HG02943 (cell line): Measurements from ENCODE around the gene PPP2R1A.

Experiments used
- ATAC-seq: cut with Tn5 transposase; IDR thresholded peaks from one replicate; pipeline ENCODE4 v1.9.1; 2021; ENCODE audit warnings: mild to moderate bottlenecking, low read depth, moderate library complexity; ENCODE audit not compliant: unreplicated experiment

Gene PPP2R1A

GRCh38 chr19:52189735-52190486 lies at the start of gene PPP2R1A:
Gene PPP2R1A, plus strand, starts transcription at chr19:52190052. Its CDS starts 45 bp downstream, at chr19:52190097.
- peak; percentile 85 for ATAC-seq

- no peak for ATAC-seq
These were observed 48.6 kb upstream of the PPP2R1A start for GRCh38 chr19:52141203-52141602.

- ATAC-seq: no peak
These were observed 47.8 kb upstream of the PPP2R1A start for GRCh38 chr19:52142001-52142595.

- ATAC-seq: no peak
These were observed 41.6 kb upstream of the PPP2R1A start for GRCh38 chr19:52148256-52148655.

GRCh38 chr19:52155596-52156359 lies 34.1 kb upstream of the PPP2R1A start:
- no peak for ATAC-seq

GRCh38 chr19:52170304-52170703 lies 19.5 kb upstream of the PPP2R1A start:
- no peak for ATAC-seq

GRCh38 chr19:52170863-52171320 lies 19.0 kb upstream of the PPP2R1A start:
- no peak for ATAC-seq

GRCh38 chr19:52171321-52172169 lies 18.3 kb upstream of the PPP2R1A start, which contains the start of gene ZNF836:
Gene ZNF836, minus strand, starts transcription at chr19:52171621. Its CDS starts 3,549 bp downstream, at chr19:52168072.
- no peak for ATAC-seq

GRCh38 chr19:52172347-52172746 lies 17.5 kb upstream of the PPP2R1A start:
- no peak for ATAC-seq

- no peak for ATAC-seq
These were observed 13.3 kb upstream of the PPP2R1A start for GRCh38 chr19:52176574-52176973.

GRCh38 chr19:52187407-52187806 lies 2.4 kb upstream of the PPP2R1A start:
- ATAC-seq: no peak

- peak; percentile 9 for ATAC-seq
These were observed 774 bp upstream of the PPP2R1A start for GRCh38 chr19:52188822-52189734.

- ATAC-seq: no peak
These were observed 838 bp downstream of the PPP2R1A start for GRCh38 chr19:52190487-52191293.

- ATAC-seq: no peak
These were observed 1.5 kb downstream of the PPP2R1A start for GRCh38 chr19:52191389-52191788.

GRCh38 chr19:52191951-52192350 lies 2.1 kb downstream of the PPP2R1A start:
- ATAC-seq: no peak

GRCh38 chr19:52196256-52196967 lies 6.6 kb downstream of the PPP2R1A start:
- no peak for ATAC-seq

GRCh38 chr19:52197964-52198363 lies 8.1 kb downstream of the PPP2R1A start:
- ATAC-seq: no peak

GRCh38 chr19:52198678-52199077 lies 8.8 kb downstream of the PPP2R1A start:
- no peak for ATAC-seq
